ENCODE results near the gene LIX1L. TPM values are rescaled to one million over a fixed set of nuclear protein-coding genes. Genes with fewer than 3 reads are reported as not detected.

The LIX1L gene
- total and polyA plus RNA-seq, 2 of the 13 experiments (the other 11 are each of a cell fraction or from before 2014, with no cell fraction given): 8.1 to 24.9 TPM

DNA sequence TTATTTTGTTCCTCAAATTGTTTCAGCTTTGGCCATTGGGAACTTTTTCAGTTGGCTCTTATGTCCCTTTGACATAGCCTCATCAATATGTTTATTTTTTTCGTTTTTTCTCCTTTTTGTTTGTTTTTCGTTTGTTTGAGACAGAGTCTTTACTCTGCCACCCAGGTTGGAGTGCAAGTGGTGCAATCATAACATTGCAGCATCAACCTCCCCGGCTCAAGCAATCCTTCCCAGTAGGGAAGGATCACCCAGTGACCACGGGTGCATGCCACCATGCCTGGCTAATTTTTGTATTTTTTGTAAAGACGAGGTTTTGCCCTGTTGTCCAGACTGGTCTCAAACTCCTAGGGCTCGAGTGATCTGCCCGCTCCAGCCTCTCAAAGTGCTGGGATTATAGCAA lies 14.8 kb upstream of the LIX1L start (continued):
- TF ChIP-seq ZNF670 (CRISPR knock-in tag; IDR thresholded peaks at IDR 0.05; ENCODE audit: borderline replicate concordance) (no peak), ZNF3 (CRISPR knock-in tag; IDR thresholded peaks at IDR 0.05) (no peak), ZNF264 (CRISPR knock-in tag; IDR thresholded peaks at IDR 0.05) (no peak), ZNF747 (CRISPR knock-in tag; IDR thresholded peaks at IDR 0.05; ENCODE audit: borderline replicate concordance) (no peak), ZNF556 (CRISPR knock-in tag; IDR thresholded peaks at IDR 0.05; ENCODE audit: borderline replicate concordance) (no peak), LCORL (IDR thresholded peaks at IDR 0.05) (no peak), LCORL (CRISPR knock-in tag; IDR thresholded peaks at IDR 0.05) (peak; percentile 52; the same call in 1 of the 2 replicates), ZNF441 (CRISPR knock-in tag; IDR thresholded peaks at IDR 0.05; ENCODE audit: borderline replicate concordance) (no peak), ZNF251 (CRISPR knock-in tag; IDR thresholded peaks at IDR 0.05) (no peak), SMAD1 (CRISPR knock-in tag; IDR thresholded peaks at IDR 0.05; ENCODE audit: borderline replicate concordance, low read depth) (no peak), ZNF672 (CRISPR knock-in tag; IDR thresholded peaks at IDR 0.05) (no peak), ZBTB7A (CRISPR knock-in tag; IDR thresholded peaks at IDR 0.05) (no peak), SRSF4 (IDR thresholded peaks at IDR 0.05; ENCODE audit: low read depth, low read length, poor library complexity, severe bottlenecking) (no peak), ZNF382 (CRISPR knock-in tag; IDR thresholded peaks at IDR 0.05; ENCODE audit: borderline replicate concordance) (no peak), ZNF350 (CRISPR knock-in tag; IDR thresholded peaks at IDR 0.05; ENCODE audit: borderline replicate concordance, low read depth) (no peak), TCF7 (IDR thresholded peaks at IDR 0.05; ENCODE audit: low read depth) (no peak)
- TF ChIP-seq, protein P1, sequence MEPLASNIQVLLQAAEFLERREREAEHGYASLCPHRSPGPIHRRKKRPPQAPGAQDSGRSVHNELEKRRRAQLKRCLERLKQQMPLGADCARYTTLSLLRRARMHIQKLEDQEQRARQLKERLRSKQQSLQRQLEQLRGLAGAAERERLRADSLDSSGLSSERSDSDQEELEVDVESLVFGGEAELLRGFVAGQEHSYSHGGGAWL (CRISPR knock-in tag; IDR thresholded peaks at IDR 0.05): no peak
- TF ChIP-seq, protein P2, sequence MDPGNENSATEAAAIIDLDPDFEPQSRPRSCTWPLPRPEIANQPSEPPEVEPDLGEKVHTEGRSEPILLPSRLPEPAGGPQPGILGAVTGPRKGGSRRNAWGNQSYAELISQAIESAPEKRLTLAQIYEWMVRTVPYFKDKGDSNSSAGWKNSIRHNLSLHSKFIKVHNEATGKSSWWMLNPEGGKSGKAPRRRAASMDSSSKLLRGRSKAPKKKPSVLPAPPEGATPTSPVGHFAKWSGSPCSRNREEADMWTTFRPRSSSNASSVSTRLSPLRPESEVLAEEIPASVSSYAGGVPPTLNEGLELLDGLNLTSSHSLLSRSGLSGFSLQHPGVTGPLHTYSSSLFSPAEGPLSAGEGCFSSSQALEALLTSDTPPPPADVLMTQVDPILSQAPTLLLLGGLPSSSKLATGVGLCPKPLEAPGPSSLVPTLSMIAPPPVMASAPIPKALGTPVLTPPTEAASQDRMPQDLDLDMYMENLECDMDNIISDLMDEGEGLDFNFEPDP (CRISPR knock-in tag; conservative IDR thresholded peaks at IDR 0.05): no peak
- TF ChIP-seq, protein P3, sequence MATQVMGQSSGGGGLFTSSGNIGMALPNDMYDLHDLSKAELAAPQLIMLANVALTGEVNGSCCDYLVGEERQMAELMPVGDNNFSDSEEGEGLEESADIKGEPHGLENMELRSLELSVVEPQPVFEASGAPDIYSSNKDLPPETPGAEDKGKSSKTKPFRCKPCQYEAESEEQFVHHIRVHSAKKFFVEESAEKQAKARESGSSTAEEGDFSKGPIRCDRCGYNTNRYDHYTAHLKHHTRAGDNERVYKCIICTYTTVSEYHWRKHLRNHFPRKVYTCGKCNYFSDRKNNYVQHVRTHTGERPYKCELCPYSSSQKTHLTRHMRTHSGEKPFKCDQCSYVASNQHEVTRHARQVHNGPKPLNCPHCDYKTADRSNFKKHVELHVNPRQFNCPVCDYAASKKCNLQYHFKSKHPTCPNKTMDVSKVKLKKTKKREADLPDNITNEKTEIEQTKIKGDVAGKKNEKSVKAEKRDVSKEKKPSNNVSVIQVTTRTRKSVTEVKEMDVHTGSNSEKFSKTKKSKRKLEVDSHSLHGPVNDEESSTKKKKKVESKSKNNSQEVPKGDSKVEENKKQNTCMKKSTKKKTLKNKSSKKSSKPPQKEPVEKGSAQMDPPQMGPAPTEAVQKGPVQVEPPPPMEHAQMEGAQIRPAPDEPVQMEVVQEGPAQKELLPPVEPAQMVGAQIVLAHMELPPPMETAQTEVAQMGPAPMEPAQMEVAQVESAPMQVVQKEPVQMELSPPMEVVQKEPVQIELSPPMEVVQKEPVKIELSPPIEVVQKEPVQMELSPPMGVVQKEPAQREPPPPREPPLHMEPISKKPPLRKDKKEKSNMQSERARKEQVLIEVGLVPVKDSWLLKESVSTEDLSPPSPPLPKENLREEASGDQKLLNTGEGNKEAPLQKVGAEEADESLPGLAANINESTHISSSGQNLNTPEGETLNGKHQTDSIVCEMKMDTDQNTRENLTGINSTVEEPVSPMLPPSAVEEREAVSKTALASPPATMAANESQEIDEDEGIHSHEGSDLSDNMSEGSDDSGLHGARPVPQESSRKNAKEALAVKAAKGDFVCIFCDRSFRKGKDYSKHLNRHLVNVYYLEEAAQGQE (IDR thresholded peaks at IDR 0.05; ENCODE audit: borderline replicate concordance in 1 of 2, low read depth in 1 of 2, low read length in 2 of 2): no peak
- TF ChIP-seq, protein P4, sequence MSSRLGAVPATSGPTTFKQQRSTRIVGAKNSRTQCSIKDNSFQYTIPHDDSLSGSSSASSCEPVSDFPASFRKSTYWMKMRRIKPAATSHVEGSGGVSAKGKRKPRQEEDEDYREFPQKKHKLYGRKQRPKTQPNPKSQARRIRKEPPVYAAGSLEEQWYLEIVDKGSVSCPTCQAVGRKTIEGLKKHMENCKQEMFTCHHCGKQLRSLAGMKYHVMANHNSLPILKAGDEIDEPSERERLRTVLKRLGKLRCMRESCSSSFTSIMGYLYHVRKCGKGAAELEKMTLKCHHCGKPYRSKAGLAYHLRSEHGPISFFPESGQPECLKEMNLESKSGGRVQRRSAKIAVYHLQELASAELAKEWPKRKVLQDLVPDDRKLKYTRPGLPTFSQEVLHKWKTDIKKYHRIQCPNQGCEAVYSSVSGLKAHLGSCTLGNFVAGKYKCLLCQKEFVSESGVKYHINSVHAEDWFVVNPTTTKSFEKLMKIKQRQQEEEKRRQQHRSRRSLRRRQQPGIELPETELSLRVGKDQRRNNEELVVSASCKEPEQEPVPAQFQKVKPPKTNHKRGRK (CRISPR knock-in tag; IDR thresholded peaks at IDR 0.05): no peak
- TF ChIP-seq, protein P5, sequence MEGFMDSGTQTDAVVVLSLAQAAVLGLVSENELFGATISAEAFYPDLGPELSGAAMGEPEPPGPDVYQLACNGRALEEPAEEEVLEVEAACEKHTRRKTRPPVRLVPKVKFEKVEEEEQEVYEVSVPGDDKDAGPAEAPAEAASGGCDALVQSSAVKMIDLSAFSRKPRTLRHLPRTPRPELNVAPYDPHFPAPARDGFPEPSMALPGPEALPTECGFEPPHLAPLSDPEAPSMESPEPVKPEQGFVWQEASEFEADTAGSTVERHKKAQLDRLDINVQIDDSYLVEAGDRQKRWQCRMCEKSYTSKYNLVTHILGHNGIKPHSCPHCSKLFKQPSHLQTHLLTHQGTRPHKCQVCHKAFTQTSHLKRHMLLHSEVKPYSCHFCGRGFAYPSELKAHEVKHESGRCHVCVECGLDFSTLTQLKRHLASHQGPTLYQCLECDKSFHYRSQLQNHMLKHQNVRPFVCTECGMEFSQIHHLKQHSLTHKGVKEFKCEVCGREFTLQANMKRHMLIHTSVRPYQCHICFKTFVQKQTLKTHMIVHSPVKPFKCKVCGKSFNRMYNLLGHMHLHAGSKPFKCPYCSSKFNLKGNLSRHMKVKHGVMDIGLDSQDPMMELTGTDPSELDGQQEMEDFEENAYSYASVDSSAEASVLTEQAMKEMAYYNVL (CRISPR knock-in tag; IDR thresholded peaks at IDR 0.05; ENCODE audit: borderline replicate concordance): peak; percentile 60; the same call in 1 of the 2 replicates

All from HepG2 (cell line).